ENCODE data around the gene GRIK3.

GRIK3 gene

DNA sequence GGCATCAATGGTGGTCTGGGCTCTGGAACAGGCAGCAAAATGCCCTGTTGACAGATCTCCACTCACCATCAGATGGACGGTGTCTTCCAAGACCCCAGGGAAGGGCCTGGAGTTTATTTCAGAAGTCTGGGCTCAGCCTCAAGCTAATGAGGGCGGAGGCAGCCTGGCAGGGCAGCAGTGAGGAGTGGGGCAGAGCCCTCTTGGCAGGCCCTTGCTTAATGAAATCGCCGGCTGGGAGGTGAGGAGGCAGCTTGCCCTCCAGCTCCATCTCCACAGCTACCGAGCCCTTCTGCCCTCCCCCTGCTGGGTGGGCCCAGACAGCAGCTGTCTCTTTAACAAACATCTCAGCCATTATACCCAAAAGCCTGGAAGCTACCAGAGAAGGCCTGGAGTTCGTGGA lies 22.0 kb upstream of the GRIK3 start:
- no peak overlapping the region for H3K4me3 ChIP-seq (ENCODE audit: low read depth, low read length)

DNA sequence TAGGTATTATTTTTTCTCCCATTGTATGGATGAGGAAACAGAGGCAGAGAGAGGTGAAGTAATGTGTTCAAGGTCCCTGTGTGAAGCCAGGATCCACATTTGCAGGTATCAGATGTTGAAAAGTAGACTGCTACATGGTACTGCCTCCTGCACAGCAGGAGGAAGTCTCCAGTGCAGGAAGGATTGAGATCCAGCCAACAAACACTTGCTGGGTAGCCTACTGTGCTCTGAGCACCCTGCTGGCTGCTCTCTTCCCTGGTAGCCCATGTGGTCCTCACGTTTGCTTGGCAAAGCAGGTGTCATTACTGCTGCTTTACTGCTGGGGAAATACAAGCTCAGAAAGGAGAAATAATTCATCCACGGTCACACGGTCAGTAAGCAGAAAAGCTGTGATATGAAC lies 21.3 kb upstream of the GRIK3 start:
- no peak overlapping the region for H4K8ac ChIP-seq (ENCODE audit: low read depth, low read length)
- no peak overlapping the region for H3K9ac ChIP-seq (ENCODE audit: low read length)
- no peak overlapping the region for H2BK120ac ChIP-seq (ENCODE audit: insufficient read depth, low read length, poor library complexity)
- no peak overlapping the region for H2AFZ ChIP-seq (ENCODE audit: insufficient read depth, low read length, poor library complexity)
- H4K91ac ChIP-seq (ENCODE audit: low read depth, low read length), result no peak overlapping the region
- WGBS (ENCODE audit: extremely low coverage, insufficient coverage, insufficient read length), result no CpG with 5 or more reads among the region's 3 CpGs
- H3K36me3 ChIP-seq (ENCODE audit: control insufficient read depth in 1 of 2, insufficient read depth in 2 of 2, low read length in 2 of 2), result no peaks in the 10 kb centered on the region
- no peak overlapping the region for H2BK12ac ChIP-seq (ENCODE audit: low read length)
- H2AK5ac ChIP-seq (ENCODE audit: low read length), result no peak overlapping the region
- no peak overlapping the region for H3K23ac ChIP-seq (ENCODE audit: low read length)
- H3K18ac ChIP-seq (ENCODE audit: low read length), result no peak overlapping the region
- no peaks in the 10 kb centered on the region for H3K9me3 ChIP-seq (ENCODE audit: insufficient read depth, low read depth, low read length)
- H3K27me3 ChIP-seq (ENCODE audit: insufficient read depth, low read length), result no peaks in the 10 kb centered on the region
- H3K79me2 ChIP-seq (ENCODE audit: control insufficient read depth, insufficient read depth, low read length, poor library complexity), result no peaks in the 10 kb centered on the region
- no peak overlapping the region for H3K14ac ChIP-seq (ENCODE audit: low read length)
- H3K4ac ChIP-seq (ENCODE audit: low read depth, low read length), result no peak overlapping the region
- no peak overlapping the region for H3K27ac ChIP-seq (ENCODE audit: low read depth, low read length)
- H3K79me1 ChIP-seq (ENCODE audit: low read length), result no peaks in the 10 kb centered on the region
- no peaks in the 10 kb centered on the region for H3K4me1 ChIP-seq (ENCODE audit: control insufficient read depth in 1 of 2, insufficient read depth in 2 of 2, low read length in 2 of 2)
- DNase-seq, result no peak
- no peak overlapping the region for H3K4me2 ChIP-seq (ENCODE audit: low read length)
- H2BK5ac ChIP-seq (ENCODE audit: low read depth, low read length, poor library complexity), result no peak overlapping the region
- H3K4me3 ChIP-seq (ENCODE audit: low read depth, low read length), result no peak overlapping the region
- no peak overlapping the region for H4K12ac ChIP-seq (ENCODE audit: low read depth, low read length)

More for the DNA sequence above, 22.0 kb upstream of the GRIK3 start:
- Histone ChIP-seq H3K79me2 (ENCODE audit: control insufficient read depth, insufficient read depth, low read length, poor library complexity) (no peaks in the 10 kb centered on the region), H3K27ac (ENCODE audit: low read depth, low read length) (no peak overlapping the region), H3K79me1 (ENCODE audit: low read length) (no peaks in the 10 kb centered on the region), H2AK5ac (ENCODE audit: low read length) (no peak overlapping the region), H3K4me1 (ENCODE audit: control insufficient read depth in 1 of 2, insufficient read depth in 2 of 2, low read length in 2 of 2) (no peaks in the 10 kb centered on the region), H3K4me2 (ENCODE audit: low read length) (no peak overlapping the region), H3K18ac (ENCODE audit: low read length) (no peak overlapping the region), H4K8ac (ENCODE audit: low read depth, low read length) (no peak overlapping the region), H3K23ac (ENCODE audit: low read length) (no peak overlapping the region), H3K36me3 (ENCODE audit: control insufficient read depth in 1 of 2, insufficient read depth in 2 of 2, low read length in 2 of 2) (no peaks in the 10 kb centered on the region), H3K9ac (ENCODE audit: low read length) (no peak overlapping the region), H2BK5ac (ENCODE audit: low read depth, low read length, poor library complexity) (no peak overlapping the region), H2BK120ac (ENCODE audit: insufficient read depth, low read length, poor library complexity) (no peak overlapping the region), H3K14ac (ENCODE audit: low read length) (no peak overlapping the region), H3K9me3 (ENCODE audit: insufficient read depth, low read depth, low read length) (no peaks in the 10 kb centered on the region), H4K12ac (ENCODE audit: low read depth, low read length) (no peak overlapping the region), H4K91ac (ENCODE audit: low read depth, low read length) (no peak overlapping the region), H3K27me3 (ENCODE audit: insufficient read depth, low read length) (no peaks in the 10 kb centered on the region), H2AFZ (ENCODE audit: insufficient read depth, low read length, poor library complexity) (no peak overlapping the region), H3K4ac (ENCODE audit: low read depth, low read length) (no peak overlapping the region), H2BK12ac (ENCODE audit: low read length) (no peak overlapping the region)
- DNase-seq, result no peak
- WGBS (ENCODE audit: extremely low coverage, insufficient coverage, insufficient read length), result no CpG with 5 or more reads among the region's 6 CpGs

DNA sequence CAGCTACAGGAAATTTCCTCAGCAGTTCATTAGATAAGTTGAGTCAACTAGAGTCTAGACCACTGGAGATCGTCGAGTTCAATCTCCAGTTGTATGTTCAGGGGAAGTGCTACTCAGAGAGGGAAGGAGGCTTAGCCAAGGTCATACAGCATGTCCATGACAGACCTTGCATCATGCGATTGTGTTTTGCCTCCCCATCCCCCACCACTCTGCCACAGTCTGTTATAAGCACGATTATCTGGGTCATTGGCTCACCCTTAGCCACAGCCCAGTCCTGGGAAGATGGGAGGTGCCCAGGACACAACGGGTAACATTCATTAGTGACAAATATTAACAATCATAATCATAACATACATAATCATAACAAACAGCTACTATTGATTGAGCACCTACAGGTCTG lies 18.9 kb upstream of the GRIK3 start:
- Histone ChIP-seq H4K12ac (ENCODE audit: low read depth, low read length) (no peak overlapping the region), H3K9me3 (ENCODE audit: insufficient read depth, low read depth, low read length) (no peaks in the 10 kb centered on the region), H2AFZ (ENCODE audit: insufficient read depth, low read length, poor library complexity) (no peak overlapping the region), H2BK120ac (ENCODE audit: insufficient read depth, low read length, poor library complexity) (no peak overlapping the region), H3K4me3 (ENCODE audit: low read depth, low read length) (no peak overlapping the region), H3K9ac (ENCODE audit: low read length) (no peak overlapping the region), H2AK5ac (ENCODE audit: low read length) (no peak overlapping the region), H3K4me2 (ENCODE audit: low read length) (no peak overlapping the region), H4K91ac (ENCODE audit: low read depth, low read length) (no peak overlapping the region), H3K27me3 (ENCODE audit: insufficient read depth, low read length) (no peaks in the 10 kb centered on the region), H3K4ac (ENCODE audit: low read depth, low read length) (no peak overlapping the region), H2BK12ac (ENCODE audit: low read length) (no peak overlapping the region), H3K36me3 (ENCODE audit: control insufficient read depth in 1 of 2, insufficient read depth in 2 of 2, low read length in 2 of 2) (no peaks in the 10 kb centered on the region), H2BK5ac (ENCODE audit: low read depth, low read length, poor library complexity) (no peak overlapping the region), H3K27ac (ENCODE audit: low read depth, low read length) (no peak overlapping the region), H3K79me2 (ENCODE audit: control insufficient read depth, insufficient read depth, low read length, poor library complexity) (no peaks in the 10 kb centered on the region), H3K79me1 (ENCODE audit: low read length) (no peaks in the 10 kb centered on the region), H4K8ac (ENCODE audit: low read depth, low read length) (no peak overlapping the region), H3K4me1 (ENCODE audit: control insufficient read depth in 1 of 2, insufficient read depth in 2 of 2, low read length in 2 of 2) (no peaks in the 10 kb centered on the region), H3K14ac (ENCODE audit: low read length) (no peak overlapping the region), H3K18ac (ENCODE audit: low read length) (no peak overlapping the region), H3K23ac (ENCODE audit: low read length) (no peak overlapping the region)
- WGBS (ENCODE audit: extremely low coverage, insufficient coverage, insufficient read length), result no CpG with 5 or more reads among the region's 5 CpGs
- no peak for DNase-seq

DNA sequence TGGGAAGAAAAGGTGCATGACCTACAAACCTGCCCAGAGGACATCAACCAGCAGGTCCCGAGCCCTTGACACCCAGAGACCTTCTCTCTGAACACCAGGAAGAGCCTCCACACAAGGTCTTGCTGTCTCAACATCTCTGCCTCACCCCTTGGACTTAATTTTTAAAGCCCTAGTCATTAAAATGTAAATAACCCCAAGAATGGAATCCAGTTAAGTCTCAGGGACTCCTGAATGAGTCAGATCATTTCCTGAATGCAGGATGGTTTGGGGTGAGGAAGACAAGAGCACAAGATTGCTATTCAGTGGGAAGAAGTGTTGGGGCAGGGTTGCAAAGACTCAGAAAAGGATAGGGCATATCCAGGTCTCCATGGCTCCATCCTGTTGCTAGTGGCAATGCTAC lies 17.8 kb upstream of the GRIK3 start:
- Histone ChIP-seq H3K14ac (ENCODE audit: low read length) (no peak overlapping the region), H3K36me3 (ENCODE audit: control insufficient read depth in 1 of 2, insufficient read depth in 2 of 2, low read length in 2 of 2) (no peaks in the 10 kb centered on the region), H3K27ac (ENCODE audit: low read depth, low read length) (no peak overlapping the region), H4K8ac (ENCODE audit: low read depth, low read length) (no peak overlapping the region), H3K27me3 (ENCODE audit: insufficient read depth, low read length) (no peaks in the 10 kb centered on the region), H3K4me2 (ENCODE audit: low read length) (no peak overlapping the region), H4K12ac (ENCODE audit: low read depth, low read length) (no peak overlapping the region), H2BK12ac (ENCODE audit: low read length) (no peak overlapping the region), H2BK5ac (ENCODE audit: low read depth, low read length, poor library complexity) (no peak overlapping the region), H3K79me2 (ENCODE audit: control insufficient read depth, insufficient read depth, low read length, poor library complexity) (no peaks in the 10 kb centered on the region), H2AFZ (ENCODE audit: insufficient read depth, low read length, poor library complexity) (no peak overlapping the region), H4K91ac (ENCODE audit: low read depth, low read length) (no peak overlapping the region), H2BK120ac (ENCODE audit: insufficient read depth, low read length, poor library complexity) (no peak overlapping the region), H3K4me3 (ENCODE audit: low read depth, low read length) (no peak overlapping the region), H3K4me1 (ENCODE audit: control insufficient read depth in 1 of 2, insufficient read depth in 2 of 2, low read length in 2 of 2) (no peaks in the 10 kb centered on the region), H3K79me1 (ENCODE audit: low read length) (no peaks in the 10 kb centered on the region), H3K4ac (ENCODE audit: low read depth, low read length) (no peak overlapping the region), H2AK5ac (ENCODE audit: low read length) (no peak overlapping the region), H3K23ac (ENCODE audit: low read length) (no peak overlapping the region), H3K9me3 (ENCODE audit: insufficient read depth, low read depth, low read length) (no peaks in the 10 kb centered on the region), H3K9ac (ENCODE audit: low read length) (no peak overlapping the region), H3K18ac (ENCODE audit: low read length) (no peak overlapping the region)
- no peak for DNase-seq
- WGBS (ENCODE audit: extremely low coverage, insufficient coverage, insufficient read length), result no CpG with 5 or more reads among the region's 1 CpG
